Stimulated activated CD8-positive, alpha-beta memory T cell treated with anti-CD3 and anti-CD28 coated beads, Interleukin-4, amount 100 ng/mL, for 4 hours (primary cell): ENCODE measurements around the gene CCDC9B.

Experiments used
- DNase-seq, 2 donors: peaks; one replicate each; pipeline ENCODE4 v3.0.0-alpha.2; 2020; ENCODE audit warnings: low read depth in 2 of 2, low spot score in 1 of 2

Gene CCDC9B

GRCh38 chr15:40340740-40341400 is at the start of gene CCDC9B:
TSS of gene CCDC9B (minus strand) at chr15:40340939. CDS start at chr15:40340819, 120 bp downstream.
- DNase-seq, result no peak

GRCh38 chr15:40389824-40390595 is 49.3 kb upstream of the CCDC9B start:
- no peak for DNase-seq

GRCh38 chr15:40388941-40389823 is 48.4 kb upstream of the CCDC9B start:
- DNase-seq, result no peak

GRCh38 chr15:40386480-40386879 is 45.7 kb upstream of the CCDC9B start:
- no peak for DNase-seq

GRCh38 chr15:40382580-40383456 is 42.1 kb upstream of the CCDC9B start, which contains the start of gene KNSTRN:
TSS of gene KNSTRN (plus strand) at chr15:40382721. CDS start at chr15:40382836, 115 bp downstream.
- DNase-seq, result peak; percentile 84 to 85

- no peak for DNase-seq
Measured at GRCh38 chr15:40381818-40382529, 41.2 kb upstream of the CCDC9B start.

- DNase-seq, result no peak
Measured at GRCh38 chr15:40380636-40381035, 39.9 kb upstream of the CCDC9B start.

GRCh38 chr15:40379853-40380252 is 39.1 kb upstream of the CCDC9B start:
- DNase-seq, result no peak

- DNase-seq, result no peak
Measured at GRCh38 chr15:40379374-40379773, 38.6 kb upstream of the CCDC9B start.

- DNase-seq, result no peak
Measured at GRCh38 chr15:40377606-40378005, 36.9 kb upstream of the CCDC9B start.

- no peak for DNase-seq
Measured at GRCh38 chr15:40372981-40373380, 32.2 kb upstream of the CCDC9B start.

- no peak for DNase-seq
Measured at GRCh38 chr15:40369971-40370370, 29.2 kb upstream of the CCDC9B start.

- no peak for DNase-seq
Measured at GRCh38 chr15:40369474-40369869, 28.7 kb upstream of the CCDC9B start.

GRCh38 chr15:40368719-40369473 is 28.2 kb upstream of the CCDC9B start:
- DNase-seq, result no peak

GRCh38 chr15:40367686-40368611 is 27.2 kb upstream of the CCDC9B start:
- peak; percentile 47 to 74 for DNase-seq

- DNase-seq, result no peak
Measured at GRCh38 chr15:40367371-40367685, 26.6 kb upstream of the CCDC9B start.

GRCh38 chr15:40366457-40367370 is 26.0 kb upstream of the CCDC9B start:
- DNase-seq, result no peak
